ENCODE data around the gene CNPY4. TPM values are rescaled to one million over a fixed set of nuclear protein-coding genes. Genes with fewer than 3 reads are reported as not detected.
A peak's percentile ranks its signal among the peaks of the same experiment; 100 is the strongest.

CNPY4 gene
- polyA plus RNA-seq, 3 donors = 6.2 to 6.8 (median 6.2) TPM

GRCh38 chr7:100166317-100166940 lies 47.0 kb downstream of the CNPY4 start:
- peaks cover 4 to 14% of the 10 kb centered on the region in 2 donors for H3K36me3 Mint-ChIP-seq
- H3K79me2 ChIP-seq (ENCODE audit: insufficient read depth, low read length) = no peaks in the 10 kb centered on the region
- H4K20me1 ChIP-seq (ENCODE audit: insufficient read depth, low read length) = no peaks in the 10 kb centered on the region
- H3K27me3 Mint-ChIP-seq (ENCODE audit: low read depth in 3 of 3) = peaks cover 59 to 84% (median 67%) of the 10 kb centered on the region in 3 donors
- peak overlapping the region in 1 of 2 donors; percentile 94 for H3K4me3 Mint-ChIP-seq
- H3K27ac Mint-ChIP-seq = peak overlapping the region in 2 of 7 donors; percentile 48 to 54
- peaks cover 32 to 36% of the 10 kb centered on the region in 2 donors for H3K4me1 ChIP-seq (ENCODE audit: control insufficient read depth in 1 of 2, insufficient read depth in 2 of 2, low read length in 2 of 2)
- H3K4me1 Mint-ChIP-seq = peaks cover 37% of the 10 kb centered on the region
- peak overlapping the region; percentile 41 for H2AFZ ChIP-seq (ENCODE audit: insufficient read depth, low read depth, low read length, poor library complexity, severe bottlenecking)
- TF ChIP-seq CTCF (IDR thresholded peaks at IDR 0.05) = no peak
- H3K36me3 ChIP-seq (replicated peaks in 1 of 2; ENCODE audit: control insufficient read depth in 1 of 2, insufficient read depth in 2 of 2, low read length in 2 of 2) = no peaks in the 10 kb centered on the region
- no peak overlapping the region for H3K4me3 ChIP-seq (replicated peaks in 1 of 3; ENCODE audit: low read depth in 2 of 3, low read length in 3 of 3)
- peaks cover 0 to 6% of the 10 kb centered on the region in 2 donors for H3K9me3 ChIP-seq (replicated peaks in 1 of 2; ENCODE audit: control insufficient read depth in 1 of 2, insufficient read depth in 1 of 2, low read length in 2 of 2)
- DNase-seq = no peak
- H3K4me2 ChIP-seq (replicated peaks; ENCODE audit: extremely low read depth, low read length, poor library complexity, severe bottlenecking) = no peak overlapping the region
- H3K9ac ChIP-seq (ENCODE audit: insufficient read depth, low read length, poor library complexity, severe bottlenecking) = no peak overlapping the region
- intact Hi-C loops (cut with micrococcal nuclease) = no loop called here
- no peak overlapping the region for H3K27ac ChIP-seq (ENCODE audit: low read depth in 1 of 2, low read length in 2 of 2)
- H3K9me3 Mint-ChIP-seq = peaks cover 0 to 20% (median 9%) of the 10 kb centered on the region in 7 donors
- H3K27me3 ChIP-seq (ENCODE audit: control insufficient read depth in 2 of 2, insufficient read depth in 2 of 2, low read length in 2 of 2) = peaks cover 30 to 57% of the 10 kb centered on the region in 2 donors
- WGBS (ENCODE audit: insufficient coverage) = 68% methylated on average over 13 of the region's 16 CpGs

GRCh38 chr7:100166970-100167911 lies 47.8 kb downstream of the CNPY4 start:
- H3K36me3 ChIP-seq (replicated peaks in 1 of 2; ENCODE audit: control insufficient read depth in 1 of 2, insufficient read depth in 2 of 2, low read length in 2 of 2) = no peaks in the 10 kb centered on the region
- no peak overlapping the region for H3K9ac ChIP-seq (ENCODE audit: insufficient read depth, low read length, poor library complexity, severe bottlenecking)
- Mint-ChIP-seq H3K27ac (peak overlapping the region in 2 of 7 donors; percentile 18 to 65), H3K27me3 (ENCODE audit: low read depth in 3 of 3) (peaks cover 64 to 86% (median 68%) of the 10 kb centered on the region in 3 donors), H3K36me3 (peaks cover 4 to 16% of the 10 kb centered on the region in 2 donors), H3K4me1 (peaks cover 41% of the 10 kb centered on the region), H3K4me3 (peak overlapping the region; percentile 31 to 94), H3K9me3 (peaks cover 0 to 22% (median 9%) of the 10 kb centered on the region in 7 donors)
- peak overlapping the region; percentile 70 for H3K4me2 ChIP-seq (replicated peaks; ENCODE audit: extremely low read depth, low read length, poor library complexity, severe bottlenecking)
- no peaks in the 10 kb centered on the region for H4K20me1 ChIP-seq (ENCODE audit: insufficient read depth, low read length)
- peaks cover 36 to 42% of the 10 kb centered on the region in 2 donors for H3K4me1 ChIP-seq (ENCODE audit: control insufficient read depth in 1 of 2, insufficient read depth in 2 of 2, low read length in 2 of 2)
- intact Hi-C loops (cut with micrococcal nuclease) = no loop called here
- no peak for TF ChIP-seq CTCF (IDR thresholded peaks at IDR 0.05)
- no peak for DNase-seq
- peak overlapping the region in 1 of 3 experiments; percentile 68 for H3K4me3 ChIP-seq (replicated peaks in 1 of 3; ENCODE audit: low read depth in 2 of 3, low read length in 3 of 3)
- peaks cover 0 to 11% of the 10 kb centered on the region in 2 donors for H3K9me3 ChIP-seq (replicated peaks in 1 of 2; ENCODE audit: control insufficient read depth in 1 of 2, insufficient read depth in 1 of 2, low read length in 2 of 2)
- H2AFZ ChIP-seq (ENCODE audit: insufficient read depth, low read depth, low read length, poor library complexity, severe bottlenecking) = peak overlapping the region; percentile 41
- H3K79me2 ChIP-seq (ENCODE audit: insufficient read depth, low read length) = no peaks in the 10 kb centered on the region
- H3K27me3 ChIP-seq (ENCODE audit: control insufficient read depth in 2 of 2, insufficient read depth in 2 of 2, low read length in 2 of 2) = peaks cover 36 to 63% of the 10 kb centered on the region in 2 donors
- H3K27ac ChIP-seq (ENCODE audit: low read depth in 1 of 2, low read length in 2 of 2) = no peak overlapping the region
- 4% methylated on average over 7 of the region's 14 CpGs for WGBS (ENCODE audit: insufficient coverage)
